SK-N-SH treated with all-trans-retinoic acid at 6 μM for 48 hours (cell line): ENCODE measurements around the gene AJUBA.

Source experiments
- ATAC-seq: fragments of 200-7000 bp; cut with Tn5 transposase; 3 replicates; pipeline ENCODE4 v1.9.1; 2020; ENCODE audit warnings: mild to moderate bottlenecking, moderate library complexity
- ARNTL ChIP-seq: fragments of 450-650 bp; formaldehyde crosslinking; IDR thresholded peaks from 2 replicates; pipeline ENCODE4 v1.5.0; 2020; ENCODE audit warnings: low read depth, mild to moderate bottlenecking, moderate library complexity, borderline replicate concordance
- BACH2 ChIP-seq: fragments of 250-450 bp; sonication (Bioruptor Pico); IDR thresholded peaks from 2 replicates; pipeline ENCODE4 v1.9.0; 2021; ENCODE audit warnings: mild to moderate bottlenecking, borderline replicate concordance
- CREB5 ChIP-seq: fragments of 250-450 bp; sonication (Bioruptor Pico); IDR thresholded peaks from 2 replicates; pipeline ENCODE4 v1.5.1; 2020; ENCODE audit warnings: low read depth, mild to moderate bottlenecking, moderate library complexity
- ESRRG ChIP-seq: fragments of 250-450 bp; sonication (Bioruptor Pico); IDR thresholded peaks from 2 replicates; pipeline ENCODE4 v1.6.1; 2021; ENCODE audit warnings: mild to moderate bottlenecking
- GLIS3 ChIP-seq: fragments of 250-450 bp; sonication (Bioruptor Pico); IDR thresholded peaks from 2 replicates; pipeline ENCODE4 v1.5.0; 2020; ENCODE audit warnings: mild to moderate bottlenecking, moderate library complexity
- ISL1 ChIP-seq: fragments of 250-450 bp; sonication (Bioruptor Pico); IDR thresholded peaks from 2 replicates; pipeline ENCODE4 v2.1.2; 2022; ENCODE audit warnings: mild to moderate bottlenecking, moderate library complexity
- OSR1 ChIP-seq: fragments of 250-450 bp; sonication (Bioruptor Pico); IDR thresholded peaks from 2 replicates; pipeline ENCODE4 v1.8.0; 2022; ENCODE audit warnings: moderate library complexity, mild to moderate bottlenecking, inconsistent platforms
- PATZ1 ChIP-seq: fragments of 250-450 bp; sonication (Bioruptor Pico); IDR thresholded peaks from 2 replicates; pipeline ENCODE4 v1.8.0; 2020; ENCODE audit warnings: mild to moderate bottlenecking, moderate library complexity, borderline replicate concordance
- POU6F1 ChIP-seq: fragments of 250-450 bp; sonication (Bioruptor Pico); IDR thresholded peaks from 2 replicates; pipeline ENCODE4 v1.8.0; 2021; ENCODE audit warnings: low read depth, mild to moderate bottlenecking, moderate library complexity, borderline replicate concordance
- PPARA ChIP-seq: fragments of 250-450 bp; sonication (Bioruptor Pico); IDR thresholded peaks from 2 replicates; pipeline ENCODE4 v1.5.0; 2020; ENCODE audit warnings: mild to moderate bottlenecking, borderline replicate concordance
- RARB ChIP-seq: fragments of 250-450 bp; sonication (Bioruptor Pico); IDR thresholded peaks from 2 replicates; pipeline ENCODE4 v1.8.0; 2021; ENCODE audit warnings: mild to moderate bottlenecking, moderate library complexity
- TCF4 ChIP-seq: fragments of 250-450 bp; sonication (Bioruptor Pico); IDR thresholded peaks from 2 replicates; pipeline ENCODE4 v1.8.0; 2021; ENCODE audit warnings: mild to moderate bottlenecking, moderate library complexity, borderline replicate concordance
- TOX ChIP-seq: fragments of 250-450 bp; sonication (Bioruptor Pico); IDR thresholded peaks from 2 replicates; pipeline ENCODE4 v1.8.0; 2021; ENCODE audit warnings: mild to moderate bottlenecking, moderate library complexity, borderline replicate concordance
- TSHZ2 ChIP-seq: fragments of 250-450 bp; sonication (Bioruptor Pico); IDR thresholded peaks from 2 replicates; pipeline ENCODE4 v1.5.0; 2020; ENCODE audit warnings: mild to moderate bottlenecking, moderate library complexity
- ZC3H10 ChIP-seq: fragments of 250-450 bp; sonication (Bioruptor Pico); IDR thresholded peaks from 2 replicates; pipeline ENCODE4 v1.5.1; 2021; ENCODE audit warnings: mild to moderate bottlenecking, moderate library complexity
- ZFP3 ChIP-seq: fragments of 250-450 bp; sonication (Bioruptor Pico); IDR thresholded peaks from 2 replicates; pipeline ENCODE4 v1.5.0; 2020; ENCODE audit warnings: mild to moderate bottlenecking, moderate library complexity
- ZFP30 ChIP-seq: fragments of 450-650 bp; formaldehyde crosslinking; IDR thresholded peaks from 2 replicates; pipeline ENCODE4 v1.5.0; 2022; ENCODE audit warnings: mild to moderate bottlenecking, moderate library complexity
- ZNF70 ChIP-seq: fragments of 450-650 bp; formaldehyde crosslinking; IDR thresholded peaks from 2 replicates; pipeline ENCODE4 v1.5.0; 2020; ENCODE audit warnings: mild to moderate bottlenecking, moderate library complexity
- ZNF8 ChIP-seq: fragments of 450-650 bp; formaldehyde crosslinking; IDR thresholded peaks from 2 replicates; pipeline ENCODE4 v1.5.0; 2020; ENCODE audit warnings: mild to moderate bottlenecking, moderate library complexity

AJUBA gene

GRCh38 chr14:23009939-23010726 is 27.8 kb upstream of the AJUBA start, which contains the start of gene C14orf93:
TSS of gene C14orf93 (minus strand) at chr14:23010143. CDS start at chr14:22999023, 11,120 bp downstream.
- TF ChIP-seq TOX (CRISPR knock-in tag) (no peak), TSHZ2 (CRISPR knock-in tag) (peak; percentile 50; the same call in 1 of the 2 replicates)
- ATAC-seq: peak; percentile 25

GRCh38 chr14:23009483-23009938 is 27.2 kb upstream of the AJUBA start:
- ATAC-seq: no peak
- TF ChIP-seq OSR1 (CRISPR knock-in tag) (no peak), TSHZ2 (CRISPR knock-in tag) (no peak), ISL1 (CRISPR knock-in tag) (no peak), ZFP3 (CRISPR knock-in tag) (no peak), ESRRG (CRISPR knock-in tag) (no peak), ARNTL (CRISPR knock-in tag) (no peak), ZNF8 (CRISPR knock-in tag) (no peak), CREB5 (CRISPR knock-in tag) (no peak), BACH2 (no peak), ZFP30 (CRISPR knock-in tag) (no peak), PPARA (CRISPR knock-in tag) (no peak), POU6F1 (CRISPR knock-in tag) (no peak), TOX (CRISPR knock-in tag) (no peak), PATZ1 (no peak), TCF4 (no peak), ZNF70 (CRISPR knock-in tag) (no peak), ZC3H10 (CRISPR knock-in tag) (no peak), GLIS3 (CRISPR knock-in tag) (no peak)

GRCh38 chr14:23008831-23009230 is 26.5 kb upstream of the AJUBA start:
- no peak for ATAC-seq
- TF ChIP-seq BACH2 (no peak), PPARA (CRISPR knock-in tag) (no peak), RARB (CRISPR knock-in tag) (no peak), TOX (CRISPR knock-in tag) (no peak), ARNTL (CRISPR knock-in tag) (no peak), ISL1 (CRISPR knock-in tag) (no peak), TSHZ2 (CRISPR knock-in tag) (no peak), ZNF70 (CRISPR knock-in tag) (no peak), CREB5 (CRISPR knock-in tag) (no peak)
